DOHH2 (cell line): ENCODE measurements around the gene SPRED3.

ENCODE experiments used
- H3F3A ChIP-seq: fragments of 200-600 bp; sonication (generic), shearing (Covaris generic); 2 replicates; pipeline ENCODE4 v1.6.0; 2016; ENCODE audit warnings: antibody characterized with exemption, mild to moderate bottlenecking; ENCODE audit not compliant: control insufficient read depth, insufficient read depth
- H3K27ac ChIP-seq: fragments of 200-600 bp; sonication (generic); 2 replicates; pipeline ENCODE4 v1.5.1; 2014; ENCODE audit warnings: low read depth, mild to moderate bottlenecking, low read length, moderate library complexity
- H3K27me3 ChIP-seq: fragments of 200-600 bp; sonication (generic); 2 replicates; pipeline ENCODE4 v1.6.1; 2014; ENCODE audit warnings: mild to moderate bottlenecking, low read length, mixed read lengths; ENCODE audit not compliant: control insufficient read depth
- H3K36me3 ChIP-seq: fragments of 200-600 bp; sonication (generic); 2 replicates; pipeline ENCODE4 v1.6.1; 2014; ENCODE audit warnings: mild to moderate bottlenecking, low read length, moderate library complexity, mixed read lengths; ENCODE audit not compliant: control insufficient read depth
- H3K4me1 ChIP-seq: fragments of 200-600 bp; sonication (generic); 2 replicates; pipeline ENCODE4 v1.6.1; 2014; ENCODE audit warnings: mild to moderate bottlenecking, low read length, mixed read lengths; ENCODE audit not compliant: control insufficient read depth
- H3K4me2 ChIP-seq: fragments of 200-600 bp; sonication (generic); 2 replicates; pipeline ENCODE4 v1.6.0; 2014; ENCODE audit warnings: mild to moderate bottlenecking, low read length, moderate library complexity
- H3K4me3 ChIP-seq: fragments of 200-600 bp; sonication (generic); 2 replicates; pipeline ENCODE4 v1.5.1; 2014; ENCODE audit warnings: mild to moderate bottlenecking, low read length, mixed read lengths
- H3K79me2 ChIP-seq: fragments of 200-600 bp; sonication (generic); 2 replicates; pipeline ENCODE4 v1.6.1; 2014; ENCODE audit warnings: mild to moderate bottlenecking, low read length, mixed read lengths; ENCODE audit not compliant: control insufficient read depth
- H3K9me2 ChIP-seq: fragments of 200-600 bp; sonication (generic); replicated peaks from 2 replicates; pipeline ENCODE4 v1.6.1; 2014; ENCODE audit warnings: mild to moderate bottlenecking, low read length, mixed read lengths; ENCODE audit not compliant: control insufficient read depth
- H3K9me3 ChIP-seq: fragments of 200-600 bp; sonication (generic); 2 replicates; pipeline ENCODE4 v1.6.1; 2014; ENCODE audit warnings: antibody characterized with exemption, low read length, mixed read lengths; ENCODE audit not compliant: control insufficient read depth, insufficient read depth
- H4K20me1 ChIP-seq: fragments of 200-600 bp; sonication (generic); 2 replicates; pipeline ENCODE4 v1.6.0; 2014; ENCODE audit warnings: low read depth, mild to moderate bottlenecking, antibody characterized with exemption, low read length, moderate library complexity; ENCODE audit not compliant: control insufficient read depth, insufficient read depth
- EZH2phosphoT487 ChIP-seq: fragments of 200-600 bp; sonication (generic); IDR thresholded peaks from 2 replicates; pipeline ENCODE4 v1.6.1; 2017; ENCODE audit warnings: borderline replicate concordance, mild to moderate bottlenecking, antibody characterized with exemption, low read length, moderate library complexity, mixed read lengths
- TF ChIP-seq, protein P1 (sequence below): fragments of 200-600 bp; sonication (generic); IDR thresholded peaks from one replicate; pipeline ENCODE4 v1.5.1; 2014; ENCODE audit warnings: antibody characterized with exemption, mild to moderate bottlenecking, low read depth, low read length; ENCODE audit not compliant: poor library complexity, severe bottlenecking

Gene SPRED3

DNA sequence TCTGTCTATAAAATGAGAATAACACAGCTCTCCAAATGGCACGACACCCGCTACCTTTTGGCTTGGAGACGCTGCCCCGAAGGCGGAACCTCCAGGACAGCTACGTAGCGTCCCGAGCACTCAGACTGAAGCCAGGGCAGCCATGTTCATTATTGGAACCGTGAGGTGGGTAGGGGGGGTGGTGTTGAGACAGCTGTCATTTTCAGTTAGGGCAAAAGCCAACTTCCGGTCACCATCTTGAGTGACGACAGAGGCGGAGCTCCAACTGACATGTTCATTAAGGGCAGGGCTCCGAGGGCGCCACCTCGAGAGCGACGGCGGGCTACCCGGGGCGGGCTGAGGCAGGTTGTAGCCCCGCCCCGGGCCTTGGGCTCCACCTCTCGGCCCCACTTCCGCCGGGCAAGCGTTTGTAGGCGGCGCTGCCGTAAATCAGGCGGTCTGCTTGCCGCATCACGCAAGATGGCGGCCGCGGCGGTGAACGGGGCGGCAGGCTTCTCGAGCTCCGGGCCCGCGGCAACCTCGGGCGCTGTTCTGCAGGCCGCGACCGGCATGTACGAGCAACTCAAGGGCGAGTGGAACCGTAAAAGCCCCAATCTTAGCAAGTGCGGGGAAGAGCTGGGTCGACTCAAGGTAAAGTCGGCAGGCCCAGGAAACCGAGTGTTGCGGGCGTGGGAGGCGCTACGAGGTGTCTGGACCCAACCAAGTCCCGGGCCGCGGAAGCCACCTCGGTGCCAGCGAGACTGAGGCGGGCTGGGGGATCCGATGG lies 14.0 kb upstream of the SPRED3 start, which contains the start of gene PSMD8:
Gene PSMD8, plus strand, starts transcription at position 240 of the 766 bp plus-strand sequence. Its CDS starts 31 bp downstream, at position 271.
- H3K4me3 ChIP-seq: peak within 1 kb of the TSS; percentile 96
- no peaks in the 10 kb centered on the region for H3K9me2 ChIP-seq
- peak within 1 kb of the TSS; percentile 56 for H3K27ac ChIP-seq
- H3K79me2 ChIP-seq: peaks cover 41% of the 10 kb centered on the region
- no peak for TF ChIP-seq EZH2phosphoT487
- TF ChIP-seq, protein P1, sequence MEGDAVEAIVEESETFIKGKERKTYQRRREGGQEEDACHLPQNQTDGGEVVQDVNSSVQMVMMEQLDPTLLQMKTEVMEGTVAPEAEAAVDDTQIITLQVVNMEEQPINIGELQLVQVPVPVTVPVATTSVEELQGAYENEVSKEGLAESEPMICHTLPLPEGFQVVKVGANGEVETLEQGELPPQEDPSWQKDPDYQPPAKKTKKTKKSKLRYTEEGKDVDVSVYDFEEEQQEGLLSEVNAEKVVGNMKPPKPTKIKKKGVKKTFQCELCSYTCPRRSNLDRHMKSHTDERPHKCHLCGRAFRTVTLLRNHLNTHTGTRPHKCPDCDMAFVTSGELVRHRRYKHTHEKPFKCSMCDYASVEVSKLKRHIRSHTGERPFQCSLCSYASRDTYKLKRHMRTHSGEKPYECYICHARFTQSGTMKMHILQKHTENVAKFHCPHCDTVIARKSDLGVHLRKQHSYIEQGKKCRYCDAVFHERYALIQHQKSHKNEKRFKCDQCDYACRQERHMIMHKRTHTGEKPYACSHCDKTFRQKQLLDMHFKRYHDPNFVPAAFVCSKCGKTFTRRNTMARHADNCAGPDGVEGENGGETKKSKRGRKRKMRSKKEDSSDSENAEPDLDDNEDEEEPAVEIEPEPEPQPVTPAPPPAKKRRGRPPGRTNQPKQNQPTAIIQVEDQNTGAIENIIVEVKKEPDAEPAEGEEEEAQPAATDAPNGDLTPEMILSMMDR: peak; percentile 41
- no peaks in the 10 kb centered on the region; the same call in none of the 2 replicates for H3K27me3 ChIP-seq
- H3K36me3 ChIP-seq: peaks cover 32% of the 10 kb centered on the region
- H3K4me1 ChIP-seq: peaks cover 18% of the 10 kb centered on the region
- H3F3A ChIP-seq: no peaks in the 10 kb centered on the region
- H3K9me3 ChIP-seq: no peaks in the 10 kb centered on the region
- no peaks in the 10 kb centered on the region; the same call in 1 of the 2 replicates for H4K20me1 ChIP-seq
- H3K4me2 ChIP-seq: peak within 1 kb of the TSS; percentile 99

DNA sequence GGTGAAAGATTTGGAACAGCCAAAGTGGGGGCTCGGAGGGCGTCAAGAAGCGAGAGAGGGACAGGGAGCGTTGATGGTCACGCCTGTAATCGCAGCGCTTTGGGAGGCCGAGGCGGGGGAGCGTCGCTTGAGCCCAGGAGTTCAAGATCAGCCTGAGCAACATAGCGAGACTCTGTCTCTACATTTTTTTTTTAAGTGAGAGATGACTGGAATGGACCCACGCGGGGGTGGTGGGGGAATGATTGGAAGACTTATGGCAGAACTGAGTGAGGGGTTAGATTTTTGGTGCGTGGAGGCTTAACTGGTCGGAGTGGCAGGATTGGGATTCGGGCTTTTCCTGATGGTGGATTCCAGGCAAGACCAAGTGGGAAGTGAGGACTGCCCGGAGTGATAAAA lies 13.4 kb upstream of the SPRED3 start:
- Histone ChIP-seq H3K36me3 (peaks cover 34% of the 10 kb centered on the region), H3K4me1 (peaks cover 18% of the 10 kb centered on the region), H3K79me2 (peaks cover 42% of the 10 kb centered on the region), H3K27me3 (no peaks in the 10 kb centered on the region; the same call in none of the 2 replicates), H3K4me2 (peak overlapping the region; percentile 85), H3K9me2 (no peaks in the 10 kb centered on the region), H3K9me3 (no peaks in the 10 kb centered on the region), H3K4me3 (peak overlapping the region; percentile 96), H3K27ac (peak overlapping the region; percentile 56), H4K20me1 (no peaks in the 10 kb centered on the region; the same call in 1 of the 2 replicates), H3F3A (no peaks in the 10 kb centered on the region)
- no peak for TF ChIP-seq EZH2phosphoT487

DNA sequence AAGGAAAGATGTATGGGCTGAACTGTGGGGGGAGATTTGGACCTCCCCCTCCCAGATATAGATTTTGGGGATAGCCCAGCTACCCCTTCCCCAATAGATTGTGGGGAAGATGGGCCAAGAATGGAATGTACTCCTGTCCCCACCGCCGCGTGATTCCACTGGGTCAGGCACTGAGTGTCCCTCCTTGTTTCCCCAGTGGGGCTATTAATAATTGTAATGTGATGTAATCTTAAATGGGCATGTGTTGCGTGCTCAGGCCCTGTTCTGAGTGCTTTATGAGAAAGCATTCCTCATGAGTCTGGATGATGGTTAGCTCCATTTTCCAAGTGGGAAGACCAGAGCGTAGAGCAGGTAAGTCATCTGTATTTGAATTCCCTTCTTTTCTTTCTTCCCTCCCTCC lies 12.7 kb upstream of the SPRED3 start:
- peak overlapping the region; percentile 96 for H3K4me3 ChIP-seq
- H3K9me3 ChIP-seq: no peaks in the 10 kb centered on the region
- peaks cover 42% of the 10 kb centered on the region for H3K79me2 ChIP-seq
- peak overlapping the region; percentile 85 for H3K4me2 ChIP-seq
- TF ChIP-seq, protein P1: no peak
- TF ChIP-seq EZH2phosphoT487: no peak
- no peak overlapping the region for H3K27ac ChIP-seq
- H3F3A ChIP-seq: no peaks in the 10 kb centered on the region
- H3K4me1 ChIP-seq: peaks cover 18% of the 10 kb centered on the region
- no peaks in the 10 kb centered on the region for H3K9me2 ChIP-seq
- no peaks in the 10 kb centered on the region; the same call in 1 of the 2 replicates for H4K20me1 ChIP-seq
- no peaks in the 10 kb centered on the region; the same call in none of the 2 replicates for H3K27me3 ChIP-seq
- peaks cover 39% of the 10 kb centered on the region for H3K36me3 ChIP-seq

DNA sequence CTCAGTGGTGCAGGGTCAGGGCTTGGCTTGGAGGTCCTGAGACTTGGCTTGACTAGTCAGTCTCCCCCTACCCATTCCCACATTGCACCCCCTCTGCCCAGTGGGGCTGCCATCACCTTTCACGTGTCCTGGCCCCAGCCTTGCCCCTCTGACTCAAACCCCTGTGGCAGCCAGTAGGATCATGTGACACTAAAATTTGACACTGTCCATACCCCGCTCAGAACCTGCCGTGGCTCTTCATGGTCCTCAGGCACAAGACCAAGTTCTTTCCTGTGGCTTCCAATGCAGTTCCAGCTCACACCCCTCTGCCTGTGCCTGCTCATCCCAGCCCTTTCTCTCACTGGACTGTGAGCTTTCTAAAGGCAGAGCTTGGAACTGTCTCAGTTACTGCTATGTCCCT lies 11.9 kb upstream of the SPRED3 start:
- no peak overlapping the region for H3K4me3 ChIP-seq
- no peak overlapping the region for H3K27ac ChIP-seq
- no peaks in the 10 kb centered on the region; the same call in 1 of the 2 replicates for H4K20me1 ChIP-seq
- TF ChIP-seq, protein P1: no peak
- TF ChIP-seq EZH2phosphoT487: no peak
- H3K4me2 ChIP-seq: peak overlapping the region; percentile 85; the same call in 1 of the 2 replicates
- H3K9me3 ChIP-seq: no peaks in the 10 kb centered on the region
- peaks cover 18% of the 10 kb centered on the region for H3K4me1 ChIP-seq
- no peaks in the 10 kb centered on the region; the same call in 1 of the 2 replicates for H3K27me3 ChIP-seq
- H3K9me2 ChIP-seq: no peaks in the 10 kb centered on the region
- peaks cover 47% of the 10 kb centered on the region for H3K36me3 ChIP-seq
- no peaks in the 10 kb centered on the region for H3F3A ChIP-seq
- peaks cover 42% of the 10 kb centered on the region for H3K79me2 ChIP-seq
